ENCODE measurements around the gene FGF12.

GRCh38 chr3:192354687-192355086, 372.7 kb downstream of the FGF12 start:
- TF ChIP-seq EZH2phosphoT487 (IDR thresholded peaks at IDR 0.05; ENCODE audit: insufficient read depth, low read depth) (no peak), EZH2 (IDR thresholded peaks at IDR 0.05; ENCODE audit: insufficient read depth, poor library complexity, severe bottlenecking) (no peak)
